VCaP (cell line): Measurements from ENCODE around the gene DCLK1.
A peak's percentile ranks its signal among the peaks of the same experiment; 100 is the strongest.

Experiments used
- H3K27ac ChIP-seq: fragments of 450-650 bp; 2 replicates; pipeline ENCODE4 v1.5.1; 2017
- TF ChIP-seq, protein P1 (sequence below): fragments of 450-650 bp; conservative IDR thresholded peaks from 2 replicates; pipeline ENCODE4 v1.5.1; 2017; ENCODE audit warnings: mild to moderate bottlenecking, moderate library complexity

DCLK1 gene

DNA sequence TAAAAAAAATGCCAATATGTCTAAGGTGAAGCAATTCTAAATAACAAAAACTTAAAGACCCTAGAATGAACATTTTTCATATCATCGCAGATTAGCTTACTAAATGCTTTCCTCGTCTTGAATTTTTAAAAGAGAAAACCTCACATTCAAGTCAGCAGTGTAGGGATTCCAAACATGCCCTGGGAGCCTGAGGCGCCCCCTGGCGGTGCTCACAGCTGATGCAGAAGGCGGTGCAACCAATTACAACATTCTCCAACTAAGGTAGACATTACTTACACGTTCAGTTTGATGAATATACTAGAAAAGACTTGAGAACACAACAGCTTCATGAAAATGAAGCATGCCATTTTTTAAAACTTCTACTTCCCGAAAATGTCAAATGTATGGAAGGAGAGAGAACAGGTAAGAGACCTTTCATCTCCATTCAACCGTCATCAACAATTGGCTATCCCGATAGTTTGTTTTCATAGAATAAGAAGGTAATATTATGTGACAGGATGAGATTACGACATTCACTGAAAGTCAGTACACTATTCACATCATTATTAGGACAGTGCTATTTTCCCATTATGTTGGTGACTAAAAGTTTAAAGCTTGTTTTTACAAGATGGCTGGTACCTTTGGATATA lies 304.4 kb downstream of the DCLK1 start:
- no peak overlapping the region for H3K27ac ChIP-seq
- TF ChIP-seq, protein P1, sequence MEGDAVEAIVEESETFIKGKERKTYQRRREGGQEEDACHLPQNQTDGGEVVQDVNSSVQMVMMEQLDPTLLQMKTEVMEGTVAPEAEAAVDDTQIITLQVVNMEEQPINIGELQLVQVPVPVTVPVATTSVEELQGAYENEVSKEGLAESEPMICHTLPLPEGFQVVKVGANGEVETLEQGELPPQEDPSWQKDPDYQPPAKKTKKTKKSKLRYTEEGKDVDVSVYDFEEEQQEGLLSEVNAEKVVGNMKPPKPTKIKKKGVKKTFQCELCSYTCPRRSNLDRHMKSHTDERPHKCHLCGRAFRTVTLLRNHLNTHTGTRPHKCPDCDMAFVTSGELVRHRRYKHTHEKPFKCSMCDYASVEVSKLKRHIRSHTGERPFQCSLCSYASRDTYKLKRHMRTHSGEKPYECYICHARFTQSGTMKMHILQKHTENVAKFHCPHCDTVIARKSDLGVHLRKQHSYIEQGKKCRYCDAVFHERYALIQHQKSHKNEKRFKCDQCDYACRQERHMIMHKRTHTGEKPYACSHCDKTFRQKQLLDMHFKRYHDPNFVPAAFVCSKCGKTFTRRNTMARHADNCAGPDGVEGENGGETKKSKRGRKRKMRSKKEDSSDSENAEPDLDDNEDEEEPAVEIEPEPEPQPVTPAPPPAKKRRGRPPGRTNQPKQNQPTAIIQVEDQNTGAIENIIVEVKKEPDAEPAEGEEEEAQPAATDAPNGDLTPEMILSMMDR = no peak; the same call in 1 of the 2 replicates

GRCh38 chr13:35824825-35825224 lies 306.4 kb downstream of the DCLK1 start:
- TF ChIP-seq, protein P1 = no peak
- no peak overlapping the region for H3K27ac ChIP-seq

DNA sequence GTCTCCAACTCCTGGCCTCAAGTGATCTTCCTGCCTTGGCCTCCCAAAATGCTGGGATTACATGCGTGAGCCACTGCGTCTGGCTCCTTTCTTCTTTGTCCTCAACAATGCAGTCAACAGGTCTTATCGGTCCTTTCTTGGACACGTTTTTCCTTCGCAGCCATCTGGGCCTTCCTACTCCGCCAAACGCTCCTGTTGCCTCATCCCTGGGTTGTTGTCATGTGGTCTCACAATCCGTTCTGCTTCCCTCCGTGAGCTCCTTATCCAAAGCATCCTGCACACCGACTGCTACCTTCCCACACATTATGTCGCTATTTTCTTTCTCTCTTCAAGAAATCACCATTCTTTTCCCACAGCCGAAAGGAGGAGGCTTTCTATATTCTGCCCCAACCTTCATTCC lies 306.8 kb downstream of the DCLK1 start:
- H3K27ac ChIP-seq = no peak overlapping the region
- TF ChIP-seq, protein P1 = no peak

DNA sequence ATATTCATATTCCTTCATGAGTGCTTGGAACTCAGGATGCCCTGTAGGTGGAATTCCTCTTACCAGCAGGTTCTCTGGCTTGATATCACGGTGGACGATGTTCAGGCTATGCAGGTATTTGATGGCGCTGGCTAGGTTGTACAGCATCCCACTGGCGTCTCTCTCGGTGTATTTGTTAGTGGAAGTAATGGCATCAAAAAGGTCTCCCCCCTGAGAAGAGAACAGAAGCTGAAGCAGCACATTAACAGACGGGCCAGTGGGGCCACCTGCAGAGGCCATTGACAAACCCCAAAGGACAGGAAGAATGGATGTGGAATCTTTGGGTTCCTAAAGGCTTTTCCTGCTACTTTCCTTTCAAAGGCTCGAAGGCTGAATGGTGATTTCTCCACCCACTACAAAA lies 308.5 kb downstream of the DCLK1 start:
- no peak overlapping the region for H3K27ac ChIP-seq
- TF ChIP-seq, protein P1 = no peak

GRCh38 chr13:35818633-35819067 lies 312.5 kb downstream of the DCLK1 start:
- TF ChIP-seq, protein P1 = peak; percentile 80
- H3K27ac ChIP-seq = no peak overlapping the region

- no peak overlapping the region for H3K27ac ChIP-seq
- TF ChIP-seq, protein P1 = no peak
Observed at GRCh38 chr13:35817642-35818607, 313.3 kb downstream of the DCLK1 start.

DNA sequence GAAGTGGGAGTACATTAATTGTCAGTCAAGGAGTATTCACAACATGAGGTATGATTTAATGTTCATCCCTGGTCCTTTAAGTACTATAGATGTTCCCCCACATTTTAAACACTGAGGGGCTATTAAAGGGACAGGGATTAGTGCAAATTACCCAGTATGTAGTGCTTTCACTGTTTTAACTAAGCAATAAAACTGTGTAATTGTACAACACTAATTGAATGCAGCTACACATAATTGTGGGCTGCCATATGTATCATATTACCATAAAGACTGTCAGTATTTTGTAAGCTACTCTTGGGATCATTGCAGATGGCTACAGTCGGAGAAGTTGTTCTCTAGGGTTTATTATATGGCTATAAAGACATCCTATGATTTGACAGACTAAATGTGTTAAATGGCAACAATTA lies 316.6 kb downstream of the DCLK1 start:
- TF ChIP-seq, protein P1 = no peak
- H3K27ac ChIP-seq = no peak overlapping the region
